T-helper 2 cell treated with Interferon-gamma antibody and Interleukin-4, amounts not matched to agents 100 ng/mL and 5 ng/mL, for 36 hours (primary cell): ENCODE data around the gene HSD17B11. TPM values are rescaled to one million over a fixed set of nuclear protein-coding genes. Genes with fewer than 3 reads are reported as not detected.
"Not testable (repeated sequence)": the region's sequence is repeated elsewhere in the genome, so short reads cannot be mapped to it uniquely, and the experiment has no call there.

Experiments
- intact Hi-C: fragments of 100-400 bp; cut with micrococcal nuclease; formaldehyde crosslinking; loops from one replicate; pipeline ENCODE4 v1.15.1; 2023
- total RNA-seq: library from RNA; stranded (reverse); gene quantifications from 2 replicates; pipeline ENCODE4 v1.2.3, GENCODE V29; 2022

Gene HSD17B11
- total RNA-seq, 1 donor from 2014 or later: 27.8 TPM

DNA sequence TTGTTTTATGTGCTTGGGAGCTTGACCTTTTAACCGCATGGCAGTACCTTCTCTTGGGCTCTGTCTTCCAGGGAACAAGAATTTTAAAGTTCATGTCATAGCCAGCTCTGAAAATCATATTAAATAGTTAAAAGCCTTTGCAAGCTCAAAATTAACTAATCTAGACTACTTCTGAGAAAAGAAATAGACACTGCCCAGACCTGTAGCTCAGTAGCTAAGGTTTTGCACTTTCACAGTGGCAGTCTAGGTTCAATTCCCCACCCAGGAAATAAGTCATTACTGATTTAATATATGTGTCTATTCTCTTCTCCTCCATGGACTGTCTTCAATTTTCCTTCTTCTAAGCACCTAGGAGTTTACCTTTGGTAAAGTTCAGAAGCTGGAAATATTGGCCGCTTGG lies 27.4 kb downstream of the HSD17B11 start:
- intact Hi-C loops: no loop called here

- intact Hi-C loops: no loop called here
Observed at GRCh38 chr4:87360338-87360935, 30.6 kb downstream of the HSD17B11 start.

DNA sequence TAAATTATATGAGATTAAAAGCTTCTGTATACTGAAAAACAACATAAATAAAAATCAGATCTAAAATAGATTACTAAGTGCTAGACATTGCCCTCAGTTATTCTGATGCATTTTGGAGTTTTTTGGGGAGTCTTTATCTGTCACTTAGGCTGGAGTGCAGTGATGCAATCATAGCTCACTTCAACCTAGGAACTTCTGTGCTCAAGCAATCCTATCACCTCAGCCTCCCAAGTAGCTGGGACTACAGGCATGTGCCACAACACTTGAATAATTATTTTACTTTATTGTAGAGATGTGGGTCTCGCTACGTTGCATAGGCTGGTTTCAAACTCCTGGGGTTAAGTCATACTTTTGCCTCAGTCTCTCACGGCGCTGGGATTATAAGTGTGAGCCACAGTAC lies 31.7 kb downstream of the HSD17B11 start:
- intact Hi-C loops: no loop called here

GRCh38 chr4:87356832-87357526 lies 34.0 kb downstream of the HSD17B11 start:
- intact Hi-C loops: no loop called here

- intact Hi-C loops: no loop called here
Observed at GRCh38 chr4:87354168-87355102, 36.6 kb downstream of the HSD17B11 start.

GRCh38 chr4:87353592-87353991 lies 37.4 kb downstream of the HSD17B11 start:
- intact Hi-C loops: no loop called here

- intact Hi-C loops: no loop called here
Observed at GRCh38 chr4:87345139-87345538, 45.8 kb downstream of the HSD17B11 start.

GRCh38 chr4:87342872-87343271 lies 48.1 kb downstream of the HSD17B11 start:
- intact Hi-C loops: no loop called here

GRCh38 chr4:87341954-87342635 lies 48.9 kb downstream of the HSD17B11 start:
- intact Hi-C loops: not testable (repeated sequence)

DNA sequence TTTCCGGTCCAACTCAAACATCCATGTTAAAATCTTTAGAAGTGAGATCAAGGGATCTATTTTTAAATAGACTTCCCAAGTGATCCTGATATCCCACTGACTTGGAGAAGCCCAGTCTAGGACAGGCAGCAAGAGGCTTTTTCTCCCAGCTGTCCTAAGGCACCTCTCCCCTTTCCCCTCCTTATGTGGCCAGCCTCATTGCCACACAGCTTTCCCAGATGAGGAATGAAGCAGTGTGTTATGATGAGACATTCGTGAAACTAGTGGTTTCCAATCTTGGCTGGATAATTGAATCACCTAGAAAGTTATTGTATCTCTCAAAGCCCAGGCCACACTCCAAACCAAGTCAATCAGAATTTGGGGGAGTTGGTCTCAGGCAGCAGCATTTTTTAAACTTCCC lies 51.5 kb downstream of the HSD17B11 start:
- intact Hi-C loops: no loop called here

DNA sequence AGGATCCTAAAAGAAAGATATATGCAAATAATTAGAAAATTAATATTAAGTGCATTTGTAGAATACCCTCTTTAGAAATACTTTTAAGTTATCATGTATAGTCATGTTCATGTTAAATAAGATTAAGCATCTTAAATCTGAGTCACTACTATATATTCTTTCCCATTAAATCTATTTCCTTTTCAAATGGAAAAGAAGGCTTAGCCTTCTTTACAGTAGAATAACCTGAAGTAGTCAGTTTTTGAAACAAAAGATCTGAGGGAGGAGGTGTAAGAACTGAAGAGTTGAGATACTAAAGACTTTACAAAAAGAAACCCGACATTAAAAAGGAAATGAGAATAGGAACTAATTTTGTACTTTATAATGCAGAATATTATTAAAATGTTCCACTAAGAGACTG lies 53.6 kb downstream of the HSD17B11 start:
- intact Hi-C loops: no loop called here

- intact Hi-C loops: no loop called here
Observed at GRCh38 chr4:87333267-87333666, 57.7 kb downstream of the HSD17B11 start.

DNA sequence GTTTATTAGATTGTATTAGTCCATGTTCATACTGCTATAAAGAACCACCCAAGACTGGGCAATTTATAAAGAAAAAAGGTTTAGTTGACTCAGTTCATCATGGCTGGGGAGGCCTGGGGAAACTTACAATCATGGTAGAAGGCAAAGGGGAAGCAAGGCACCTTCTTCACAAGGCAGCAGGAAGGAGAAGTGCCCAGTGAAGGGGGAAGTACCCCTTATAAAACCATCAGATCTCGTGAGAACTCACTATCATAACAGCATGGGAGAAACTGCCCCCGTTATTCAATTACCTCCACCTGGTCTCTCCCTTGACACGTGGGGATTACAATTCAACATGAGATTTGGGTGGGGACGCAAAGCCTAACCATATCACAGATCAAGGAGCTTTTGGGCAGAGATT lies 60.2 kb downstream of the HSD17B11 start:
- intact Hi-C loops: no loop called here

DNA sequence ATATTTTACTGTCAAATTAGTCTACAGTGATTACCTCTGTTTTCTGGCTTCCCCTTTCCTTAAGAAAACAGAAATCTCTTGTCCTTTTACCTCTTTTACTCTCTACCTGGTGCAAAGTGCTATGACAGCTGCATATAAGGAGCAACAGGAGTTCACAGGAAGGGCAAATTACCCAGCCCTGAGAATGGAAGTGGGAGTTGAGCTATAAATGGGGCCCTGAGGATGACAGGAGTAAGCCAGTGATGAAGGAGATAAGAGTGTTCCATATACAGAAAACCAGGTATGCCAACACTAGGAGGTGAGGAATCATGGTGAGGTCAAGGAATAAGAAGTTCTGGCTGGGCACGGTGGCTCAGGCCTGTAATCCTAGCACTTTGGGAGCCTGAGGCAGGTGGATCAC lies 63.9 kb downstream of the HSD17B11 start:
- intact Hi-C loops: no loop called here

DNA sequence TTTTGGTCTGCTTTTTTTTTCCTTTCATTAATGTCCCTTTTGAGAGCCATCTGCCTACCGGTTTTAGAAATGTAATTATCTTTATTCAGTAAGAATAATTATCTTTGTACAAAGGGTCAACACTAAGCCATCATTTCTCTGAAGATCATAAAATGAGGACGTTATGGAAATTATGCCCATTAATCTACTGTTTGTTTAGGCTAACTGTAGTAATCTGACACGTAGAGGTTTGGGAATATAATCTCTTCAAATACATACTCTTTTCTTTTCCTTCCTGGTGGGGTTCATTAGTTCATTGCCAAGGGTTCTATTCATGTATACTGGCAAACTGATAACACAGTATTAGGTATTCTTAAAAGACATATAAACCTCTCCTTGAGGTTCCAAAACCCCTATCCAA lies 64.5 kb downstream of the HSD17B11 start:
- intact Hi-C loops: no loop called here

GRCh38 chr4:87322754-87323153 lies 68.2 kb downstream of the HSD17B11 start, which contains the start of gene HSD17B13:
Gene HSD17B13 (minus strand): TSS chr4:87322882. CDS start chr4:87322841, 41 bp downstream.
- intact Hi-C loops: no loop called here

- intact Hi-C loops: no loop called here
Observed at GRCh38 chr4:87321888-87322287, 69.1 kb downstream of the HSD17B11 start.

GRCh38 chr4:87317527-87317926 lies 73.5 kb downstream of the HSD17B11 start:
- intact Hi-C loops: no loop called here

GRCh38 chr4:87316961-87317360 lies 74.0 kb downstream of the HSD17B11 start:
- intact Hi-C loops: no loop called here

DNA sequence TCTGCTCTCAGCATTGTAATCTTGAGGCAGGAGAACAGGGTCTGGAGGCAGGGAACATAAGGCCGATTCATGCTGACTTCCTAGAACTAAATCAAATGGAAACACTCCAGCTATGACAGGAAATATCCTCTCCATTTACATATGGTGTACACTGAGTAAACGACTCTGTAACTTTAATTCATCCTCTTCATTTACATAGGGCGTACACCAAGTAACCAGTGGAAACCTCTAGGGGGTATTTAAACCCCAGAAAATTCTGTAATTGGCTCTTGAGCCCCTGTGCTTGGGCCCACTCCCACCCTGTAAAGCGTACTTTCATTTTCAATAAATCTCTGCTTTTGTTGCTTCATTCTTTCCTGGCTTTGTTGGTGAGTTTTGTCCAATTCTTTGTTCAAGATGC lies 76.0 kb downstream of the HSD17B11 start:
- intact Hi-C loops: not testable (repeated sequence)

DNA sequence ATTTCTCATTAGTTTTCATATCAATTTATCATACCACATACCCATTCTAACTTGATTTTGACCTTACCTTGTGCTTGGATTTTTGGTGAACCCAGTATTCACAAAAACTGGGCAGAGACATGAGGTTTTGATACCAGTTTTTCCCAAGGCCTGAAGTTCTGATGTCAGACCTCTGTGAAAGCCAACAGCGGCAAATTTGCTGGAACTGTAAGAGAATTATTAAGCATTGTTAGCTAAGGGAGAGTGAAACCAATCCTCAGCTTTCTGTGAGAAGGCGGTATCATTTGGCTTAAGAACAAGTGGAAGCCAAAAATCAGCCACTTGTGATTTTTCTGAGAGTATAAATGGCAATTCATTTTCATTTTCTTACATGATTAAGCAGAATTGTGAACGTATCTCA lies 77.2 kb downstream of the HSD17B11 start:
- intact Hi-C loops: no loop called here
